C4-2B (cell line): ENCODE results near the gene BRICD5.

ENCODE experiments used
- CTCF ChIP-seq: fragments of 450-650 bp; conservative IDR thresholded peaks from 2 replicates; pipeline ENCODE4 v1.5.1; 2017; ENCODE audit warnings: mild to moderate bottlenecking
- ZFX ChIP-seq: fragments of 450-650 bp; IDR thresholded peaks from 2 replicates; pipeline ENCODE4 v1.6.1; 2017

DNA sequence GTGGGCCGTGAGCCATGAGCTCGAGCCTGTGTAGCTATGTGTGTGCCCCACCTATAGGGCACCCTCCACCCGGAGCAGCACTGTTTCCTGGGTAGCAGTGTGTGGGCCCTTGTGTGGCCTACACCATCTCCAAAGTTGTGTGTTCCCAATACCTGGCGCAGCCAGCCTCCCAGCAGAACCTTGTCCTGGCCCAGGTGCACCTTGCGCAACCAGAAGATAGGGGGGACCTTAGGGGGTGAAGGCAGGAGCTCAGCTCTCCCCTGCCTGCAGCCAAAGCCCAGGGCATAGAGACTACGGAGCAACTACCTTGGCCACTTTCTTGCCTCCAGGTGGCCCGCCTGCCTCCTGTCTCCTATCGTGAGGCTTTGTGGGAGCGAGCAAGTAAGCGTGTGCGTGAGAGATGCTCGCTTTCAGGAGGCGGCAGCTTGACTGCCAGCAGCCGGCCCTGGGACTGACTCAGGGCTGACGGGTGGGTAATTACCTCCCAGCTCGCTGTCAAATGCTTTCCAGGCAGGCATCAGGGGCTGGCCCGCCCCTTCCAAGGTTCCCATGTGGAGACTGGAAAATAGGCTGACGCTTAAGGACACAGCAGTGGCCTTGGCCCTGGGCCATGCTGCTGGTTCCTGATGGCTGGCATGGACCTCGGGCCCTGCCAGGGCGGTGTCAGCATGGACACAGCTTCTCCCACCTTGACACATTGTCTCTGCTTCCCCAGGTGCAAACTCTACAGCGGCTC is 36.1 kb downstream of the BRICD5 start:
- TF ChIP-seq CTCF (no peak), ZFX (no peak)
